Measurements from ENCODE around the gene ARSG.

ARSG gene

GRCh38 chr17:68446626-68447041 is 155.3 kb downstream of the ARSG start:
- DNase-seq (ENCODE audit: low read depth), result no peak
- TF ChIP-seq, protein P1, sequence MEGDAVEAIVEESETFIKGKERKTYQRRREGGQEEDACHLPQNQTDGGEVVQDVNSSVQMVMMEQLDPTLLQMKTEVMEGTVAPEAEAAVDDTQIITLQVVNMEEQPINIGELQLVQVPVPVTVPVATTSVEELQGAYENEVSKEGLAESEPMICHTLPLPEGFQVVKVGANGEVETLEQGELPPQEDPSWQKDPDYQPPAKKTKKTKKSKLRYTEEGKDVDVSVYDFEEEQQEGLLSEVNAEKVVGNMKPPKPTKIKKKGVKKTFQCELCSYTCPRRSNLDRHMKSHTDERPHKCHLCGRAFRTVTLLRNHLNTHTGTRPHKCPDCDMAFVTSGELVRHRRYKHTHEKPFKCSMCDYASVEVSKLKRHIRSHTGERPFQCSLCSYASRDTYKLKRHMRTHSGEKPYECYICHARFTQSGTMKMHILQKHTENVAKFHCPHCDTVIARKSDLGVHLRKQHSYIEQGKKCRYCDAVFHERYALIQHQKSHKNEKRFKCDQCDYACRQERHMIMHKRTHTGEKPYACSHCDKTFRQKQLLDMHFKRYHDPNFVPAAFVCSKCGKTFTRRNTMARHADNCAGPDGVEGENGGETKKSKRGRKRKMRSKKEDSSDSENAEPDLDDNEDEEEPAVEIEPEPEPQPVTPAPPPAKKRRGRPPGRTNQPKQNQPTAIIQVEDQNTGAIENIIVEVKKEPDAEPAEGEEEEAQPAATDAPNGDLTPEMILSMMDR (IDR thresholded peaks at IDR 0.05; ENCODE audit: low read depth, low read length, missing control alignments), result no peak
- no peak overlapping the region for H3K4me3 ChIP-seq (ENCODE audit: low read depth, low read length)
- in situ Hi-C loops (cut with HindIII; ENCODE audit: low sequenced_read_pairs), result loop anchor here (25.0 kb wide), 1 partner anchor 184 kb away; no protein-coding TSS in a partner anchor

- H3K4me3 ChIP-seq (ENCODE audit: low read depth, low read length), result no peak overlapping the region
Measured at GRCh38 chr17:68449021-68449739, 157.9 kb downstream of the ARSG start.

GRCh38 chr17:68450391-68450790 is 159.1 kb downstream of the ARSG start:
- no peak for DNase-seq (ENCODE audit: low read depth)
- in situ Hi-C loops (cut with HindIII; ENCODE audit: low sequenced_read_pairs), result no loop called here
- H3K4me3 ChIP-seq (ENCODE audit: low read depth, low read length), result no peak overlapping the region
- TF ChIP-seq, protein P1 (IDR thresholded peaks at IDR 0.05; ENCODE audit: low read depth, low read length, missing control alignments), result no peak

More at GRCh38 chr17:68449021-68449739, 157.9 kb downstream of the ARSG start:
- in situ Hi-C loops (cut with HindIII; ENCODE audit: low sequenced_read_pairs), result loop anchor here (25.0 kb wide), 1 partner anchor 187 kb away; no protein-coding TSS in a partner anchor
- TF ChIP-seq, protein P1 (IDR thresholded peaks at IDR 0.05; ENCODE audit: low read depth, low read length, missing control alignments), result no peak
- DNase-seq (ENCODE audit: low read depth), result no peak

- DNase-seq (ENCODE audit: low read depth), result no peak
- in situ Hi-C loops (cut with HindIII; ENCODE audit: low sequenced_read_pairs), result no loop called here
- no peak overlapping the region for H3K4me3 ChIP-seq (ENCODE audit: low read depth, low read length)
- TF ChIP-seq, protein P1 (IDR thresholded peaks at IDR 0.05; ENCODE audit: low read depth, low read length, missing control alignments), result no peak
Measured at GRCh38 chr17:68450801-68451200, 159.5 kb downstream of the ARSG start.

DNA sequence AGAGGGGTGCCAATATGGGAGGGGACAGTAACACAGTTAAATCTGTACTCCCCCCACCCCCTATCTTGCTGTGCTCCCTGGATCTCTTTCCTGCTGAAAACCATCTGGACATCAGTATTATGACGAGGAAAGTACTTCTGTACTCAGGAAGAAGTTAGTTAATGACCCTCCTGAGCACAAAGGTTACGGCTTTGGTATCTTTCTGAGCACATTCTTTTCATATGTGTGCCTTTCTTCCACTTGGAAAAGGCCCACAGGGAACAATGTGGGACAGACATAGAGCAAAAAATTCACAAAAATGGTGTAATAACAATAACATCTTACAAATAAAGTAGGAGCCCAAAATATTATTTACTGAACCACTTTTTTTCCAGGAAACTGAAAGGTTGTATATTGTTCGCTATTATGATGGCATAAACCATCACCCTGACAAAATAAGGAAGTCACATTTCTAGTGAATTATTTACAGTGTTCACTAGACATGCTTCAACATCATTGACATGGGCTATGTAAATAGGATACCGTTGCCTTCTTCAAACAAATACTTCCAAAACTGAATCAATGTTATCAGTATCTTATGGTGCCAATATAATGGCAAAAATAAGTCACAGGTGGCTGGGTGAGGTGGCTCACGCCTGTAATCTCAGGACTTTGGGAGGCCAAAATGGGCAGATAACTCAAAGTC is 160.5 kb downstream of the ARSG start:
- TF ChIP-seq, protein P1 (IDR thresholded peaks at IDR 0.05; ENCODE audit: low read depth, low read length, missing control alignments), result no peak
- in situ Hi-C loops (cut with HindIII; ENCODE audit: low sequenced_read_pairs), result no loop called here
- no peak for DNase-seq (ENCODE audit: low read depth)
- H3K4me3 ChIP-seq (ENCODE audit: low read depth, low read length), result no peak overlapping the region

- in situ Hi-C loops (cut with HindIII; ENCODE audit: low sequenced_read_pairs), result no loop called here
- H3K4me3 ChIP-seq (ENCODE audit: low read depth, low read length), result no peak overlapping the region
- TF ChIP-seq, protein P1 (IDR thresholded peaks at IDR 0.05; ENCODE audit: low read depth, low read length, missing control alignments), result no peak
- DNase-seq (ENCODE audit: low read depth), result no peak
Measured at GRCh38 chr17:68452724-68453290, 161.5 kb downstream of the ARSG start.
